ENCODE results near the gene WFDC10A. TPM values are rescaled to one million over a fixed set of nuclear protein-coding genes. Genes with fewer than 3 reads are reported as not detected.

Gene WFDC10A
- total and polyA plus RNA-seq, 2 donors (not counting 1 experiment from before 2014, with no cell fraction given), result not detected

- POLR2A ChIA-PET, result no interaction called here
- H3K4me3 Mint-ChIP-seq, result no peak overlapping the region
- TF ChIP-seq CTCF (IDR thresholded peaks at IDR 0.05) (no peak), EZH2 (IDR thresholded peaks at IDR 0.05; ENCODE audit: borderline replicate concordance, insufficient read depth, low read depth, low read length, poor library complexity, severe bottlenecking) (no peak)
- peaks cover 27% of the 10 kb centered on the region for H3K27me3 Mint-ChIP-seq
- Histone ChIP-seq H3K9me3 (ENCODE audit: control extremely low read depth in 1 of 3, control insufficient read depth in 2 of 3, insufficient read depth in 1 of 3, low read length in 2 of 3) (peaks cover 0 to 3% (median 0%) of the 10 kb centered on the region in 3 donors), H3K79me2 (ENCODE audit: control insufficient read depth, insufficient read depth, low read length) (no peaks in the 10 kb centered on the region), H3K27ac (ENCODE audit: low read length in 2 of 2) (no peak overlapping the region), H4K20me1 (ENCODE audit: control insufficient read depth, insufficient read depth, low read length, poor library complexity, severe bottlenecking) (no peaks in the 10 kb centered on the region), H3K4me2 (replicated peaks; ENCODE audit: low read depth, low read length, poor library complexity, severe bottlenecking) (no peak overlapping the region), H3K4me3 (ENCODE audit: control extremely low read depth in 1 of 5, extremely low read depth in 1 of 5, insufficient read depth in 1 of 5, low read depth in 2 of 5, low read length in 4 of 5) (no peak overlapping the region), H3K27me3 (replicated peaks in 1 of 4; ENCODE audit: control extremely low read depth in 1 of 4, control insufficient read depth in 3 of 4, insufficient read depth in 4 of 4, low read length in 3 of 4) (peaks cover 0 to 4% (median 0%) of the 10 kb centered on the region in 4 experiments), H3K9ac (ENCODE audit: low read length) (no peak overlapping the region), H3K36me3 (replicated peaks in 1 of 2; ENCODE audit: control extremely low read depth in 1 of 2, control insufficient read depth in 1 of 2, extremely low read depth in 1 of 2, insufficient read depth in 2 of 2, low read length in 1 of 2) (no peaks in the 10 kb centered on the region), H3K4me1 (ENCODE audit: control insufficient read depth in 2 of 2, insufficient read depth in 2 of 2, low read length in 2 of 2) (no peaks in the 10 kb centered on the region), H2AFZ (ENCODE audit: insufficient read depth, low read depth, low read length, poor library complexity, severe bottlenecking) (no peak overlapping the region)
- WGBS (ENCODE audit: insufficient coverage), result no CpG with 5 or more reads among the region's 2 CpGs
- H3K27ac Mint-ChIP-seq, result no peak overlapping the region
- ATAC-seq (ENCODE audit: low read depth), result no peak
- no peaks in the 10 kb centered on the region for H3K9me3 Mint-ChIP-seq (ENCODE audit: insufficient read depth)
- no peaks in the 10 kb centered on the region for H3K4me1 Mint-ChIP-seq
- intact Hi-C loops (cut with micrococcal nuclease), result no loop called here
- DNase-seq, result no peak
- CTCF ChIA-PET, result interaction anchor here (0.9 kb wide), 1 partner anchor 12 kb away, joined by 4 read pairs; the partner anchor contains the start of gene WFDC10A
These were observed 11.9 kb upstream of the WFDC10A start for GRCh38 chr20:45617591-45617990.

GRCh38 chr20:45621593-45621992 is 7.9 kb upstream of the WFDC10A start:
- no peak overlapping the region for H3K27ac ChIP-seq (ENCODE audit: low read length in 2 of 2)
- no peak overlapping the region for H2AFZ ChIP-seq (ENCODE audit: insufficient read depth, low read depth, low read length, poor library complexity, severe bottlenecking)
- no peak for ATAC-seq (ENCODE audit: low read depth)
- intact Hi-C loops (cut with micrococcal nuclease), result no loop called here
- H3K9me3 Mint-ChIP-seq (ENCODE audit: insufficient read depth), result no peaks in the 10 kb centered on the region
- TF ChIP-seq CTCF (IDR thresholded peaks at IDR 0.05), result no peak
- TF ChIP-seq EZH2 (IDR thresholded peaks at IDR 0.05; ENCODE audit: borderline replicate concordance, insufficient read depth, low read depth, low read length, poor library complexity, severe bottlenecking), result no peak
- H3K79me2 ChIP-seq (ENCODE audit: control insufficient read depth, insufficient read depth, low read length), result no peaks in the 10 kb centered on the region
- no peak for DNase-seq
- no peak overlapping the region for H3K4me3 Mint-ChIP-seq
- POLR2A ChIA-PET, result no interaction called here
- CTCF ChIA-PET, result no interaction called here
- no peaks in the 10 kb centered on the region for H3K4me1 ChIP-seq (ENCODE audit: control insufficient read depth in 2 of 2, insufficient read depth in 2 of 2, low read length in 2 of 2)
- H3K4me1 Mint-ChIP-seq, result no peaks in the 10 kb centered on the region
- peaks cover 0 to 7% (median 0%) of the 10 kb centered on the region in 3 donors for H3K9me3 ChIP-seq (ENCODE audit: control extremely low read depth in 1 of 3, control insufficient read depth in 2 of 3, insufficient read depth in 1 of 3, low read length in 2 of 3)
- no peaks in the 10 kb centered on the region for H3K27me3 ChIP-seq (replicated peaks in 1 of 4; ENCODE audit: control extremely low read depth in 1 of 4, control insufficient read depth in 3 of 4, insufficient read depth in 4 of 4, low read length in 3 of 4)
- no peak overlapping the region for H3K4me3 ChIP-seq (ENCODE audit: control extremely low read depth in 1 of 5, extremely low read depth in 1 of 5, insufficient read depth in 1 of 5, low read depth in 2 of 5, low read length in 4 of 5)
- no peaks in the 10 kb centered on the region for H4K20me1 ChIP-seq (ENCODE audit: control insufficient read depth, insufficient read depth, low read length, poor library complexity, severe bottlenecking)
- H3K27me3 Mint-ChIP-seq, result peaks cover 15% of the 10 kb centered on the region
- no peaks in the 10 kb centered on the region for H3K36me3 ChIP-seq (replicated peaks in 1 of 2; ENCODE audit: control extremely low read depth in 1 of 2, control insufficient read depth in 1 of 2, extremely low read depth in 1 of 2, insufficient read depth in 2 of 2, low read length in 1 of 2)
- no peak overlapping the region for H3K27ac Mint-ChIP-seq
- no peak overlapping the region for H3K4me2 ChIP-seq (replicated peaks; ENCODE audit: low read depth, low read length, poor library complexity, severe bottlenecking)
- WGBS (ENCODE audit: insufficient coverage), result 100% methylated on average over 1 of the region's 2 CpGs
- no peak overlapping the region for H3K9ac ChIP-seq (ENCODE audit: low read length)

Measured in B cell (primary cell).